GM21447 (cell line): ENCODE data around the gene FN3KRP.

Experiments used
- ATAC-seq: cut with Tn5 transposase; IDR thresholded peaks from one replicate; pipeline ENCODE4 v1.9.1; 2021; ENCODE audit not compliant: unreplicated experiment

Gene FN3KRP

DNA sequence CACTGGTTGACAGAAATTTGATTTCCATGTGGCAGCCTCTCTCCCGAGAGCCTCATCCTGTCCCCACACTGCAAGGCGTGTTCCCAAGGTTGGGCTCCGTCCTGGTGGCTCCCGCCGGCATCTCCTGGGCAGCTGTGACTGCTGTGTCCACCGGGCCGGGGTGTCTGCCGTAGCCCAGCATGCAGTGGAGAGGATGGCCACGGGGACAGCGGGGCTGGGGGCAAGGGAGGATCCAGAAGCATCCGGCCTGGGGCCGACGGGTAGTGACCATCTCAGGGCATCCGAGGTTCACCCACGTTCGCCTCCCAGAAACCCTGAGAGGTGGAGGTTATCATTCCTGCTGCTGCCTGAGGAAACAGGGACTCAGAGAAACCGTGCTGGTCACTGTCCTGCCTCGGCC lies 10.8 kb upstream of the FN3KRP start:
- no peak for ATAC-seq

DNA sequence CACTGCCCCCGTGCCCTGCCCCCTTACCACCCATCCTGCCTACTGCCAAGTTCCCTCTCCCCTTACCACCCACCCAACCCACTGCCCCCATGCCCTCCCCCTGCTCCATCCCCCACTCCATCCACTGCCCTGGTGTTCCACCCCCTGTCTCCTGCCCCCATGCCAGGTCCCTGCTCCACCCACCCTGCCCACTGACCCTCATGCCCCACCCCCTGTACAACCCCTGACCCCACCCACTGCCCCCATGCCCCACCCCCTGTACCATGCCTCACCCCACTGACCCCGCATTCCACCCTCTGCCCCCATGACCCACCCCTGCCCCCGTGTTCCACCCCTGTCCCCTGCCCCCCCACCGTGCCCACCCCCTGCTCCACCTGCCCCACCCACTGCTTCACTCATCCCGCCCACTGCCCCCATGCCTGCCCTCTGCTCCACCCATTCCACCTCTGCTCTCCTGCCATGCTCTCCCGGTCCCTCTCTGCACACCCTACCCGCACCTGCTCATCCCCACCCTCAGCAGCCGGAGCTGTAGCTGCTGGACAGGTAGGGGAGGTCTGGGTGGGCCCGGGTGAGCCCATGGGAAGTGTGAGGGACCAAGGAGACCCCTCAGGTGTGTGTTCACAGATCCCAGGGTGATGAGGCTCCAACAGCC lies 7.4 kb upstream of the FN3KRP start:
- no peak for ATAC-seq

GRCh38 chr17:82709676-82710498 lies 6.6 kb upstream of the FN3KRP start:
- ATAC-seq = no peak

DNA sequence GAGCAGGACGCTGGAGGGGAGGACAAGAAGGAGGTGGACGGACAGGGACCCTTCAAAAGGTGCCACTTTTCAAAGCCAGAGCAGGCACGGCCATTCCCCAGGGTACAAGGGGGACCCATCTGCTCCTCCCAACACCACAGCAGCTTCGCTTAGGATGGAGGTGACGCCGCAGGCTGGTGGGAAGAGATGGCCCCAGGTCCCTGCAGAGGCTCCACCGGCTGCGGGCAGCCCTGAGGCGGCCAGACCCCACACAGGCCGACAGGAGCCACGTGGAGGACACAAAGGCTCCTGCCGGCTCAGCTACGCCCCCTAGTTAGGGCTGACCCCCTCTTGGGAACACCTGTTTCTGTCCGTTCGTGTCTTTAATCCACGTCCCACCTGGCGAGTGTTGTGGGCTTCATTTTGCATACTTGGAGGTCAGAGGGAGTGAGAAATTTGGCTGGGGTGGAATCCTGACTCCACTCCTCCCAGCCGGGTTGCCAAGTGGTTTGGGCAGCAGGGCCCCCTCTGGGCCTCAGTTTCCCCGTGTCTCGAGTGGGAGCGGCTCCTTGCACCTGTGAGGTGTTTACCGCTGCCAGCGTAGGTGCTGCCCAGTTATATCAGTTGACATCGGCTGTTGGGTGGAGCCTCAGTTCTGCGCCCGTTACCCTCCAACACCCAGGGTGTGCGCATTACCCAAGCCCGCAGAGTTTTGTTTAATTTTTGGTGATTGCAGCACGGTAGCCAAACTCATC lies 5.8 kb upstream of the FN3KRP start:
- no peak for ATAC-seq

- no peak for ATAC-seq
Observed at GRCh38 chr17:82713071-82713723, 3.3 kb upstream of the FN3KRP start.

- no peak for ATAC-seq
Observed at GRCh38 chr17:82718986-82719685, 2.6 kb downstream of the FN3KRP start.

GRCh38 chr17:82720204-82720603 lies 3.7 kb downstream of the FN3KRP start:
- ATAC-seq = no peak

DNA sequence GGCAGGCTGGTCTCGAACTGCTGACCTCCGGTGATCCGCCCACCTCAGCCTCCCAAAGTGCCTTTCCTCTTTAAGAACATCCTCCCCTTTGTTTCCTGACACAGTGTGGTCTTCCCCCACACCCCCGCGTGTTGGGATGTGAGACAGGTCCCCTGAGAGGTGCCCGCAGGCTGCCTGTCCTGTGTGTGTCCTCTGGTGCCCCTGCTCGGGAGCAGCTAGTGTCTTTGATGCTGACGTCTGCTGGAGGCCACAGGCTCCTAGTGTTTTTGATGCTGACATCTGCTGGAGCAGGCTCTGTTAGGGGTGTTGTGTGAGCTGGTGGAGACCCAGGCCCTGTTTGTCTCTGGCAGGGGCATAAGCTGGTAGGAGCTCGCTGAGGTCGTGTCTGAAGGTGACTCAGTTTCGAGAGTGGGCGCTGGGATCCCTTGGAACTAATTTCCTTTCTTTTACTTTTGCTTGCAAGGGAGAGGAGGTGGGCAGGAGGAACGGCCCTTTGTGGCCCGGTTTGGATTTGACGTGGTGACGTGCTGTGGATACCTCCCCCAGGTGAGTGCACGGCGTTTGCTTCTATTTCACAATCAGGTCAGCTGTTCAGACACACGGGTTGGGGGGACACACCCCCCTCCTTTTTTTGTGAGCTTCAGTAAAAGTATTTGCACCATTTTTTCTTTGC lies 6.0 kb downstream of the FN3KRP start:
- ATAC-seq = no peak

DNA sequence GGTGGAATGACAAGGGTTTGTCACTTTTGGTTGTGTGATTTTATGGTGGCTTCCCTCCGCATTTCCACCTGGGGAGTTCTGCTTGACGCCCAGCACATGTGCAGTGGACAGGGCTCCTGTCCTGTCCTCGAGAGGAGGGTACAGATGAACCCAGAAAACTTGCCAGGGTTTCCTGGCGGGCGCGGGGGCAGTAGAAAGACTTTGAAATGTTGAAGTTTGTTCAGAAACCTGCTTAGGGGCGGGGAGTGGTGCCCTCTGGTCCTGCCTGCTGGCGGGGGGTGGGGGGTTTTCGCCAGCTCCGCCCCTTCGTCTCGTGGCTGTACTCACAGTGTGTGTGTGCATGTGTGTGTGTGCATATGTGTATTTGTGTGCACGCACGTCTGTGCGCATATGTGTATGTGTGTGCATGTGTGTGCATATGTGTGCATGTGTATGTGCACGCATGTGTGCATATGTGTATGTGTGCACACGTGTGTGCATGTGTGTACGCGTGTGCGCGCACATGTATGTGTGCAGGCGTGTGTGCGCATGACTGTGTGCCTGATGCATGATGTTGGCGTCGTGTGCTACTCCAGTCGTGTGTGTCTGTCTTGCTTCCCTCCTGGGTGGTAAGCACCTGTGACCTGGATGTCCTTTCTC lies 6.8 kb downstream of the FN3KRP start:
- ATAC-seq = no peak

DNA sequence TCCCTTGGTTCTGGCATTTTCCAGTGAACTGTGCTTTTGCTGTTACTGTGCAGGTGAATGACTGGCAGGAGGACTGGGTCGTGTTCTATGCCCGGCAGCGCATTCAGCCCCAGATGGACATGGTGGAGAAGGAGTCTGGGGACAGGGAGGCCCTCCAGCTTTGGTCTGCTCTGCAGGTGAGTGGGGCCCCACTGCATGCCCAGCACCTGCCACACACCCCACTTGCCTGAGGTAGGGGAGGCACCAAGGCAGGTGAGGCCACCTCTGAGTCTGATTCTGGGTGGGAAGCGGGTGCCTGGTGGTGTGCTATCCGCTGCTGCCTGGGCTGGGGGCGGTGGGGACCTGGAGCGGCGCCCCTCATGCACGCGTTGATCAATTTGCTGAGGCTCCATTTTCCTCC lies 9.9 kb downstream of the FN3KRP start:
- ATAC-seq = no peak

GRCh38 chr17:82729479-82730260 lies 13.2 kb downstream of the FN3KRP start:
- no peak for ATAC-seq

- no peak for ATAC-seq
Observed at GRCh38 chr17:82732118-82732743, 15.7 kb downstream of the FN3KRP start.

- ATAC-seq = no peak
Observed at GRCh38 chr17:82734987-82735866, 18.7 kb downstream of the FN3KRP start, which contains the start of gene FN3K. FN3K (plus strand) TSS chr17:82735615; CDS start chr17:82735637, 22 bp downstream.

DNA sequence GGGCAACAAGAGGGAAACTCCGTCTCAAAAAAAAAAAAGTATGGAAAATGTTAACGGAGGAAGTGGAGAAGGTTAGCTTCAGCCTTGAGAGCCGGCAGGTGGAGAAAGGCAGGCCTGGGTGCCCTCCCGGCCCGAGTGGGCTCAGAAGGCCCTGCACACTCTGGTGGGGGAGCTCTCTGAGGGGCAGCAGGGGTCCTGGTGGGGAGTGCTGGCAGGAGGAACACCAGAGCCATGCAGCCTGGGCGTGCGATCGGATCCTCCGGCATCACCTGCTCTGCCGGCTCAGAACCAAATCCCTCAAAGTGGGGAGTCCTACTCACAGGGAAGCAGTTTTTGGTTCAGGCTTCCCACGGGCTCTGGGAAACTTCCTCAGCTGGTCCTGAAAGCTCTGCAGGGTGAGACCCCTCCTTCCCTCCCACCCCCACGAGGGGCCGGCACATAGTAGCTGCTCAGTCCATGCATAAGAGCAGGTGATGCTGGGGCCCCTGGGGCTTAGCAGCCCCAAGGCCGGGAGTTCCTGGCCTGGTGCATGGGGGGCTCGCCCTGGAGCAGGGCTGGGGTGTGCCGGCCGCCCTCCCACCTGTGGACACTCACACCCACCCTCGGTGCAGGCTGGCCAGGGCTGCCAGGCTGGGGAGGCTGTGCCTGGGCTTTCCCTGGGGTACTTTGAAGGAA lies 20.1 kb downstream of the FN3KRP start:
- ATAC-seq = no peak

GRCh38 chr17:82737967-82738877 lies 21.7 kb downstream of the FN3KRP start:
- no peak for ATAC-seq
